ENCODE results near the gene TINCR. TPM values are rescaled to one million over a fixed set of nuclear protein-coding genes. Genes with fewer than 3 reads are reported as not detected.

Gene TINCR
- total RNA-seq, 2 experiments from 2014 or later: 0.74 to 1.6 TPM

DNA sequence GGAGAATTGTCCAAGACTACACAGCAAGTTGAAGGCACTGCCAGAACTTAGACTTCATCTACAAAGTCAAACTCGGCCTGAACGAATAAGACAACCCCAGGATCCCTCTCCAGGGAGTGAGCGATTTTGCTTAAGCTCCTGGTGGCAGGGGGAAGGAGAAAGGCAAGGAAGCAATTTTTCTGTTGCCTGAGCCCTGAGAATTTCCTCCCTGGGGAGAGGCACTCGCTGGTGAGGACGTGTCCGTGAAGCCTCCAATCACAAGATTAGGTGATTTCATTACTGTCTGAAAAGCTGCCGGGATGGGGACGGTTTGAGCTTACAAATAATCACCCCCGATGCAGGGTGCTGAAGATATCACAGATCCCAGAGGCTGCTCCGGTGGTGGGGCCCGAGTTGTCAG, 45.6 kb downstream of the TINCR start:
- Histone ChIP-seq H3K36me3 (ENCODE audit: insufficient read depth, low read length) (no peaks in the 10 kb centered on the region), H3K4me1 (ENCODE audit: insufficient read depth, low read length) (no peaks in the 10 kb centered on the region), H3K9me3 (ENCODE audit: control insufficient read depth in 1 of 2, insufficient read depth in 1 of 2, low read length in 2 of 2) (peaks cover 5 to 26% of the 10 kb centered on the region in 2 experiments), H3K27ac (ENCODE audit: low read depth in 1 of 2, low read length in 2 of 2) (no peak overlapping the region), H3K27me3 (ENCODE audit: control insufficient read depth in 1 of 2, insufficient read depth in 2 of 2, low read length in 2 of 2) (peaks cover 3 to 4% of the 10 kb centered on the region in 2 experiments), H3K4me3 (ENCODE audit: low read length) (no peak overlapping the region)
- peaks cover 43% of the 10 kb centered on the region for H3K27me3 Mint-ChIP-seq
- no peak overlapping the region for H3K4me3 Mint-ChIP-seq
- ATAC-seq (ENCODE audit: poor library complexity) (no peak), DNase-seq (no peak)
- no peaks in the 10 kb centered on the region for H3K36me3 Mint-ChIP-seq (ENCODE audit: low read depth)
- H3K27ac Mint-ChIP-seq: no peak overlapping the region
- intact Hi-C loops (cut with DNase I, micrococcal nuclease): no loop called here
- H3K9me3 Mint-ChIP-seq: no peaks in the 10 kb centered on the region
- ChIA-PET POLR2A (no interaction called here), CTCF (no interaction called here)
- TF ChIP-seq, protein P1, sequence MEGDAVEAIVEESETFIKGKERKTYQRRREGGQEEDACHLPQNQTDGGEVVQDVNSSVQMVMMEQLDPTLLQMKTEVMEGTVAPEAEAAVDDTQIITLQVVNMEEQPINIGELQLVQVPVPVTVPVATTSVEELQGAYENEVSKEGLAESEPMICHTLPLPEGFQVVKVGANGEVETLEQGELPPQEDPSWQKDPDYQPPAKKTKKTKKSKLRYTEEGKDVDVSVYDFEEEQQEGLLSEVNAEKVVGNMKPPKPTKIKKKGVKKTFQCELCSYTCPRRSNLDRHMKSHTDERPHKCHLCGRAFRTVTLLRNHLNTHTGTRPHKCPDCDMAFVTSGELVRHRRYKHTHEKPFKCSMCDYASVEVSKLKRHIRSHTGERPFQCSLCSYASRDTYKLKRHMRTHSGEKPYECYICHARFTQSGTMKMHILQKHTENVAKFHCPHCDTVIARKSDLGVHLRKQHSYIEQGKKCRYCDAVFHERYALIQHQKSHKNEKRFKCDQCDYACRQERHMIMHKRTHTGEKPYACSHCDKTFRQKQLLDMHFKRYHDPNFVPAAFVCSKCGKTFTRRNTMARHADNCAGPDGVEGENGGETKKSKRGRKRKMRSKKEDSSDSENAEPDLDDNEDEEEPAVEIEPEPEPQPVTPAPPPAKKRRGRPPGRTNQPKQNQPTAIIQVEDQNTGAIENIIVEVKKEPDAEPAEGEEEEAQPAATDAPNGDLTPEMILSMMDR (IDR thresholded peaks at IDR 0.05): no peak
- no peaks in the 10 kb centered on the region for H3K4me1 Mint-ChIP-seq (ENCODE audit: low read depth)

DNA sequence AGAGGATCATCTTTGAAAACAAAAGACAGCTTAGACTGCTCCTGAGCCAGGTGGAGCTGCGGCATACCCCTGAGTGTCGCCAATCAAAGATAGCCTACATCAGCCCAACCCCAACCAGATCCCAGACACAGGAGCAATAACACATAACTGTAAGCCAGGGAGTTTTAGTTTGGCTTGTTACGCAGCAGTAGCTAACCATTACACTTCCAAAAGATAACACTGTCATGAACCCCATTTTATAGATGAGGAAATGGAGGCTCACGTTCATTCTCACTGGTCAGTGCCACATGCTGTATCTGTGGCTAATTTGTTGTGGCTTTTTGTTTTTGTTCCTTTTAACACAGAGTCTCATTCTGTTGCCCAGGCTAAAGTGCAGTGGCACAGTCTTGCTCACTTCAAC, 47.3 kb downstream of the TINCR start:
- Mint-ChIP-seq H3K27me3 (peaks cover 36% of the 10 kb centered on the region), H3K36me3 (ENCODE audit: low read depth) (peaks cover 3% of the 10 kb centered on the region), H3K4me3 (no peak overlapping the region), H3K27ac (no peak overlapping the region), H3K9me3 (peaks cover 4% of the 10 kb centered on the region), H3K4me1 (ENCODE audit: low read depth) (no peaks in the 10 kb centered on the region)
- intact Hi-C loops (cut with DNase I, micrococcal nuclease): no loop called here
- Histone ChIP-seq H3K9me3 (ENCODE audit: control insufficient read depth in 1 of 2, insufficient read depth in 1 of 2, low read length in 2 of 2) (peaks cover 17 to 42% of the 10 kb centered on the region in 2 experiments), H3K4me1 (ENCODE audit: insufficient read depth, low read length) (no peaks in the 10 kb centered on the region), H3K36me3 (ENCODE audit: insufficient read depth, low read length) (no peaks in the 10 kb centered on the region), H3K4me3 (ENCODE audit: low read length) (no peak overlapping the region), H3K27me3 (ENCODE audit: control insufficient read depth in 1 of 2, insufficient read depth in 2 of 2, low read length in 2 of 2) (peaks cover 3 to 4% of the 10 kb centered on the region in 2 experiments), H3K27ac (ENCODE audit: low read depth in 1 of 2, low read length in 2 of 2) (no peak overlapping the region)
- ChIA-PET POLR2A (no interaction called here), CTCF (no interaction called here)
- DNase-seq (no peak), ATAC-seq (ENCODE audit: poor library complexity) (no peak)
- TF ChIP-seq, protein P1 (IDR thresholded peaks at IDR 0.05): no peak

DNA sequence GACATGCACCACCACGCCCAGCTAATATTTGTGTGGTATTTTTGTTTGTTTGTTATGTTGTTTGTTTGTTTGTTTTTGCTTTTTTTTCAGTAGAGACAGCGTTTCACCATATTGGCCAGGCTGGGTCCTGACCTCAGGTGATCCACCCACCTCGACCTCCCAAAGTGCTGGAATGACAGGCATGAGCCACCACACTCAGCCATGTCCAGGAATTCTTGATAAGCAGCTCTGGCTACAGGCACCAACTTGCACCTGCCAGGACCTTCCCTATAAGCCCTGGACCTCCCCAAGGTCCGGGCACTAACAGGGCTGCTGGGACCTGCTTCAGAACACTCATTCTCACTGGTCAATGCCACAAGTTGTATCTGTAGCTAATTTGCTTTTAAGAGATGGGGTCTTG, 48.7 kb downstream of the TINCR start:
- TF ChIP-seq, protein P1 (IDR thresholded peaks at IDR 0.05): no peak
- no peak overlapping the region for H3K4me3 Mint-ChIP-seq
- H3K27ac Mint-ChIP-seq: no peak overlapping the region
- intact Hi-C loops (cut with DNase I, micrococcal nuclease): no loop called here
- Histone ChIP-seq H3K4me3 (ENCODE audit: low read length) (no peak overlapping the region), H3K9me3 (ENCODE audit: control insufficient read depth in 1 of 2, insufficient read depth in 1 of 2, low read length in 2 of 2) (peaks cover 17 to 54% of the 10 kb centered on the region in 2 experiments), H3K4me1 (ENCODE audit: insufficient read depth, low read length) (no peaks in the 10 kb centered on the region), H3K27ac (ENCODE audit: low read depth in 1 of 2, low read length in 2 of 2) (no peak overlapping the region), H3K27me3 (ENCODE audit: control insufficient read depth in 1 of 2, insufficient read depth in 2 of 2, low read length in 2 of 2) (peaks cover 3 to 4% of the 10 kb centered on the region in 2 experiments), H3K36me3 (ENCODE audit: insufficient read depth, low read length) (no peaks in the 10 kb centered on the region)
- H3K27me3 Mint-ChIP-seq: peaks cover 28% of the 10 kb centered on the region
- peaks cover 3% of the 10 kb centered on the region for H3K36me3 Mint-ChIP-seq (ENCODE audit: low read depth)
- ChIA-PET POLR2A (no interaction called here), CTCF (no interaction called here)
- peaks cover 4% of the 10 kb centered on the region for H3K9me3 Mint-ChIP-seq
- H3K4me1 Mint-ChIP-seq (ENCODE audit: low read depth): no peaks in the 10 kb centered on the region
- no peak for ATAC-seq (ENCODE audit: poor library complexity)
- DNase-seq: no peak

Data from CD4-positive, alpha-beta T cell (primary cell).